Embryonic facial prominence (tissue), 1 donor: ENCODE measurements around the gene MYH16.
"Not testable (repeated sequence)": the region's sequence is repeated elsewhere in the genome, so short reads cannot be mapped to it uniquely, and the experiment has no call there.

ENCODE experiments used
- DNase-seq: peaks from one replicate; pipeline ENCODE4 v3.0.0-alpha.2; 2016; ENCODE audit errors: extremely low spot score

The MYH16 gene

GRCh38 chr7:99272476-99273045 lies at the start of gene MYH16:
MYH16 (plus strand) TSS chr7:99272839.
- DNase-seq: no peak

- DNase-seq: not testable (repeated sequence)
Observed at GRCh38 chr7:99224263-99224898, 48.3 kb upstream of the MYH16 start.

- no peak for DNase-seq
Observed at GRCh38 chr7:99224899-99225265, 47.8 kb upstream of the MYH16 start.

GRCh38 chr7:99229234-99229633 lies 43.4 kb upstream of the MYH16 start:
- DNase-seq: no peak

- DNase-seq: no peak
Observed at GRCh38 chr7:99232082-99232770, 40.4 kb upstream of the MYH16 start.

GRCh38 chr7:99232955-99233354 lies 39.7 kb upstream of the MYH16 start:
- not testable (repeated sequence) for DNase-seq

GRCh38 chr7:99234185-99234584 lies 38.5 kb upstream of the MYH16 start:
- no peak for DNase-seq

- DNase-seq: no peak
Observed at GRCh38 chr7:99235925-99236324, 36.7 kb upstream of the MYH16 start.

GRCh38 chr7:99237876-99238275 lies 34.8 kb upstream of the MYH16 start:
- DNase-seq: not testable (repeated sequence)

- DNase-seq: no peak
Observed at GRCh38 chr7:99238558-99239341, 33.9 kb upstream of the MYH16 start.

- DNase-seq: no peak
Observed at GRCh38 chr7:99242682-99243081, 30.0 kb upstream of the MYH16 start.

- DNase-seq: no peak
Observed at GRCh38 chr7:99243751-99244337, 28.8 kb upstream of the MYH16 start.

GRCh38 chr7:99244939-99245338 lies 27.7 kb upstream of the MYH16 start:
- no peak for DNase-seq

GRCh38 chr7:99248391-99249095 lies 24.1 kb upstream of the MYH16 start:
- no peak for DNase-seq

GRCh38 chr7:99249985-99250575 lies 22.6 kb upstream of the MYH16 start:
- no peak for DNase-seq

- no peak for DNase-seq
Observed at GRCh38 chr7:99252166-99252895, 20.3 kb upstream of the MYH16 start.

GRCh38 chr7:99253369-99253768 lies 19.3 kb upstream of the MYH16 start:
- DNase-seq: no peak

GRCh38 chr7:99254390-99254789 lies 18.2 kb upstream of the MYH16 start:
- no peak for DNase-seq

- DNase-seq: no peak
Observed at GRCh38 chr7:99255463-99255862, 17.2 kb upstream of the MYH16 start.

- DNase-seq: no peak
Observed at GRCh38 chr7:99257065-99257464, 15.6 kb upstream of the MYH16 start.
